Measurements from ENCODE around the gene TSPAN5.
"Not testable (repeated sequence)": the region's sequence is repeated elsewhere in the genome, so short reads cannot be mapped to it uniquely, and the experiment has no call there.

The TSPAN5 gene

DNA sequence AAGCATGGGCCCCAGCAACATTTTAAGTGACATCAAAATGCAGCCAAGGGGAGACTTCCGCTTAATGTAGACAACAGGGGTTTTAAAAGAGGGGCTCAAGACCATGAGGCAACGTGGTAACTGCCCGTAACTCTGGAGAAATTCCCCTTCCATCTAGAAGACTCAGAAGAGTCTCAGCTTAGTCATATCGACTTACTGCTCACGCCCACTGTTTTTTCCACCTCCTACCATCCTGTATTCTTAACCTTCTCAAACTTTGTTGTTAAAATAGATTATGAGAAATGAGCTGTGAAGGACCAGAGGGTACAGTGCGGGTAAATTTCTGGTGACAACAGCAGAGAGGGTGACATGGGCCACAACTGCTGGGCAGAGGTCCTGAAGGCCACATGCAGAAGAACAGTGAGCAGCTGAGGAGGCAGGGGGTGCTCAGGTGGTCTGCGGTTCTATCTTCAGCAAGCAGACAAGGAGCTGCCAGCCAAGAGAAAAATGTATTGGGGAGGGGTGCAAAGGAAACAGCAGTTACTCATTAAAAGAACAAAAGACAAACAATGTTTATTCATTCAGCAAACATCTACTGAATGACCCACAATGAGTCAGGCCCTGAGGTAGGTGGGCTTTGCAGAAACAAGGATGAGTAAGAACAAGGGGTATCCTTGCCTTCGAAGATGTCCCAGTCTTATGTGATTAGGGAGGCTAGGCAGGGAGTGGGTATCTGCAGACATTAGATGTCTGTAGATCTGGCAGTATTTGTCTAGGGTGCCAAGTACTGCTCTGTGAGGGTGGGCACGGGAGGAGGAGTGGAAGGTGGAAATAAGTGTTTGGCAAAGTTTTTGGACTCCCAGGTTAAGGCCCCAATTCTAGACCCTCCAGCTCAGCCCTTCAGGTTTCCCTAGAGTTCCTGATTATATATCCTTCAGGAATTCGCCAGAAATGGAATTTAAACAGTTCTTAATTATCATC is 175.3 kb downstream of the TSPAN5 start:
- TF ChIP-seq CTCF (IDR thresholded peaks at IDR 0.05; ENCODE audit: borderline replicate concordance, control extremely low read depth, extremely low read depth, insufficient read depth, missing control alignments) = no peak
- in situ Hi-C loops (cut with MboI; ENCODE audit: low sequenced_read_pairs, unreplicated experiment) = no loop called here
- peak; percentile 66 for DNase-seq (ENCODE audit: low spot score)

DNA sequence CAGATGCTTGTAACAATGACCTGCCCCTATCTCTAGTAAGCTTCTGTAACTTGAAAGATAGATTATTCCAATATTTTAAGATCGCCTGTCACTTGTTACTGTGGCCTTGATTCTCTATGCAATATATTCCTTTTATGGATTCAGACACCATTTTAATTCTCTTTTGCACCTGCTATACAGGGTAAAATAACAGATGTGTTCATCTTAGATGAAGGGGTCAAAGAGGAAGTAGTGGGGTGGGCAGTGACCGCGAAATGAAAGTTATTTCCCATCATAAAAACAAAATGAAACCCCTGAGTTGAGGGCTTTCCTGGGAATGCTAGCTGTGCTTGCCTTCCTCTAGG is 175.9 kb downstream of the TSPAN5 start:
- no peak for DNase-seq (ENCODE audit: low spot score)
- in situ Hi-C loops (cut with MboI; ENCODE audit: low sequenced_read_pairs, unreplicated experiment) = no loop called here
- no peak for TF ChIP-seq CTCF (IDR thresholded peaks at IDR 0.05; ENCODE audit: borderline replicate concordance, control extremely low read depth, extremely low read depth, insufficient read depth, missing control alignments)

DNA sequence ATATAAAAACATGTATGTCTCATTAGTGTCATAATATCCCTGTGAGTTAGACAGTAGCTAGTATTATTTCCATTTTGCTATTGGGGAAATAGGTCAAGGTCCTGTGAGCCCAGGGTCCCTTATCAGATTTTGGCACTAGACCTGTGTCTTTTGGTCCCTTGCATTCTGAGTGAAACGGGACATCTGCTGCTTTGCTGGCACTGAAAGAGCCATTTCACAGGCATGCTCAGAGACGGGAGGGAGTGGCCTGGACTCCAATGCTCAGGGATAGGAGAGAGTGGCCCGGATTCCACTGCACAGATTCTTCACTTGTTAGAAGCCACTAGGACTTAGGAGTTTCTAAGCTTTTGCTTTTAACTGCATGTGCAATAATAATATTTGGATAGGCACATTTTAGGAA is 177.2 kb downstream of the TSPAN5 start:
- in situ Hi-C loops (cut with MboI; ENCODE audit: low sequenced_read_pairs, unreplicated experiment) = no loop called here
- DNase-seq (ENCODE audit: low spot score) = no peak
- no peak for TF ChIP-seq CTCF (IDR thresholded peaks at IDR 0.05; ENCODE audit: borderline replicate concordance, control extremely low read depth, extremely low read depth, insufficient read depth, missing control alignments)

- TF ChIP-seq CTCF (IDR thresholded peaks at IDR 0.05; ENCODE audit: borderline replicate concordance, control extremely low read depth, extremely low read depth, insufficient read depth, missing control alignments) = no peak
- in situ Hi-C loops (cut with MboI; ENCODE audit: low sequenced_read_pairs, unreplicated experiment) = no loop called here
- DNase-seq (ENCODE audit: low spot score) = no peak
Observed at GRCh38 chr4:98480535-98480934, 177.9 kb downstream of the TSPAN5 start.

GRCh38 chr4:98479590-98479989 is 178.8 kb downstream of the TSPAN5 start:
- in situ Hi-C loops (cut with MboI; ENCODE audit: low sequenced_read_pairs, unreplicated experiment); DNase-seq (ENCODE audit: low spot score): not testable (repeated sequence)

GRCh38 chr4:98476891-98477290 is 181.5 kb downstream of the TSPAN5 start:
- in situ Hi-C loops (cut with MboI; ENCODE audit: low sequenced_read_pairs, unreplicated experiment) = no loop called here
- no peak for DNase-seq (ENCODE audit: low spot score)
- TF ChIP-seq CTCF (IDR thresholded peaks at IDR 0.05; ENCODE audit: borderline replicate concordance, control extremely low read depth, extremely low read depth, insufficient read depth, missing control alignments) = no peak

DNA sequence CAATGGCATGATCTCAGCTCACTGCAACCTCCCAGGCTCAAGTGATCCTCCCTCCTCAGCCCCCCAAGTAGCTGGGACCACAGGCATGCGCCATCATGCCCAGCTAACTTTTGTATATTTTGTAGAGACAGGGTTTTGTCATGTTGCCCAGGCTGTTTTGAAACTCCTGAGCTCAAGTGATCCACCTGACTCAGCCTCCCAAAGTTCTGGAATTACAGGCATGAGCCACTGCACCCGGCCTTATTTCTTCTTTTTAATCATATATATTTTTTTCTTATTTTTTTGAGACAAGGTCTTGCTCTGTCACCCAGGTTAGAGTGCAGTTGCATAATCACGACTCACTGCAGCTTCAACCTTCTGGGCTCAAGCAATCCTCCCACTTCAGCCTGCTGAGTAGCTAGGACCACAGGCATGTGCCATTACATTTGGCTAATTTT is 184.0 kb downstream of the TSPAN5 start:
- TF ChIP-seq CTCF (IDR thresholded peaks at IDR 0.05; ENCODE audit: borderline replicate concordance, control extremely low read depth, extremely low read depth, insufficient read depth, missing control alignments) = no peak
- in situ Hi-C loops (cut with MboI; ENCODE audit: low sequenced_read_pairs, unreplicated experiment) = no loop called here
- no peak for DNase-seq (ENCODE audit: low spot score)
